ENCODE data around the gene KNG1.

DNA sequence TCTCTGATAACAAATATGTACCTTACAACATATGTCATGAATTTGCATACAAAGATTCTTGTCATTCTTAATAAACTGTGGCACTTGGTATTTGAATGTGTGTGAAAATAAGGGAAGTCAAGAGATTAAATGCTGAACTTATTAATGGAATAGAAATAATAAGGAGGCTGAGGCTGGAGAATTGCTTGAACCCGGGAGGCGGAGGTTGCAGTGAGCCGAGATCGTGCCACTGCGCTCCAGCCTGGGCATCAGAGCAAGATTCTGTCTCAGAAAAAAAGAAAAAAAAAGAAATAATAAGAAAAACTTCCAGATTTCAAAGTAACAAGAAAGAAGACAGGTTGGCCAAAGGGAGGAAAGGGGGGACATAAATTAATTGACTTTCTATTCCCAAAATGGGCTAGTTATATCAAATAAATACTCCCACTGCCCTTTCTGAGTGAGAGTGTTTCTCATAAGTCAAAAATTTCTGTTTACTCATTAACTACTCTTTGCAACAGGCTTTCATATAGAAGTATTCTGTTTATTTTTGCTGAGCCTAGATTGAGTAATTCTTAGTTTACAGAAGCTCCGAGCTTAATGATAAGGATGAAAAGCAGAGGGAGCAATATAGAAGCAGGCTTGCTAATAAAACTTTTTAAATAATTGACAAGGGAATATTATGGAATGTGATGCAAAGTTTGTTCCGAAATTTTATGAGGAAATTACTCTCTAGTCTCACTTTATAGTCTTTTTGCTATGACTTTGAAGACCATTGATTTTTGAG is 25.6 kb downstream of the KNG1 start:
- no peak for TF ChIP-seq POLR2A (IDR thresholded peaks at IDR 0.05; ENCODE audit: low read depth, low read length)
- TF ChIP-seq POLR2AphosphoS5 (IDR thresholded peaks at IDR 0.05; ENCODE audit: low read depth, low read length) = no peak
